ENCODE data around the gene ALG12.

Gene ALG12

DNA sequence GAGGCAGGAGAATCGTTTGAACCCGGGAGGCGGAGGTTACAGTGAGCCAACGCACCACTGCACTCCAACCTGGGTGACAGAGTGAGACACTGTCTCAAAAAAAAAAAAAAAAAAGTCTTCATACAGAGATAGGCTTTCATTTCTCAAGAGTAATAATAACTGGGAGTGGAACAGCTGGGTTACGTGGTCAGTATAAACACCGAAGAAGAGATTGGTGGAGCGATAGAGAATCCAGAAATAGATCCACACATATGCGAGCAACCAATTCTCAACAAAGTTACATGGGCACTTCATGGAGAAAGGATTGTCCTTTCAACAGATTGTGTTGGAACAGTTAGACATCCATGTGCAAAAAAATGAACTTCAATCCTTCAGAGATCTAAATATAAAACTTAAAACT lies 40.0 kb downstream of the ALG12 start:
- TF ChIP-seq SIN3A (IDR thresholded peaks at IDR 0.05; ENCODE audit: borderline replicate concordance, insufficient read depth, low read length) (no peak), POLR2AphosphoS5 (IDR thresholded peaks at IDR 0.05; ENCODE audit: low read depth, low read length) (no peak), TAF1 (IDR thresholded peaks at IDR 0.05; ENCODE audit: borderline replicate concordance, insufficient read depth, low read length) (no peak), FOXP2 (optimal IDR thresholded peaks at IDR 0.05; ENCODE audit: borderline replicate concordance, extremely low read depth, extremely low read length, insufficient read depth) (no peak), REST (IDR thresholded peaks at IDR 0.05; ENCODE audit: insufficient read depth in 1 of 2, low read depth in 2 of 2, low read length in 2 of 2) (no peak)

GRCh38 chr22:49877642-49878041 lies 40.6 kb downstream of the ALG12 start:
- TF ChIP-seq POLR2AphosphoS5 (IDR thresholded peaks at IDR 0.05; ENCODE audit: low read depth, low read length) (no peak), TAF1 (IDR thresholded peaks at IDR 0.05; ENCODE audit: borderline replicate concordance, insufficient read depth, low read length) (no peak), FOXP2 (optimal IDR thresholded peaks at IDR 0.05; ENCODE audit: borderline replicate concordance, extremely low read depth, extremely low read length, insufficient read depth) (no peak), REST (IDR thresholded peaks at IDR 0.05; ENCODE audit: insufficient read depth in 1 of 2, low read depth in 2 of 2, low read length in 2 of 2) (no peak), SIN3A (IDR thresholded peaks at IDR 0.05; ENCODE audit: borderline replicate concordance, insufficient read depth, low read length) (no peak)

GRCh38 chr22:49873228-49873940 lies 44.9 kb downstream of the ALG12 start:
- TF ChIP-seq FOXP2 (optimal IDR thresholded peaks at IDR 0.05; ENCODE audit: borderline replicate concordance, extremely low read depth, extremely low read length, insufficient read depth): no peak
- TF ChIP-seq TAF1 (IDR thresholded peaks at IDR 0.05; ENCODE audit: borderline replicate concordance, insufficient read depth, low read length): no peak
- TF ChIP-seq REST (IDR thresholded peaks at IDR 0.05; ENCODE audit: insufficient read depth in 1 of 2, low read depth in 2 of 2, low read length in 2 of 2): no peak
- no peak for TF ChIP-seq SIN3A (IDR thresholded peaks at IDR 0.05; ENCODE audit: borderline replicate concordance, insufficient read depth, low read length)
- TF ChIP-seq POLR2AphosphoS5 (IDR thresholded peaks at IDR 0.05; ENCODE audit: low read depth, low read length): no peak

DNA sequence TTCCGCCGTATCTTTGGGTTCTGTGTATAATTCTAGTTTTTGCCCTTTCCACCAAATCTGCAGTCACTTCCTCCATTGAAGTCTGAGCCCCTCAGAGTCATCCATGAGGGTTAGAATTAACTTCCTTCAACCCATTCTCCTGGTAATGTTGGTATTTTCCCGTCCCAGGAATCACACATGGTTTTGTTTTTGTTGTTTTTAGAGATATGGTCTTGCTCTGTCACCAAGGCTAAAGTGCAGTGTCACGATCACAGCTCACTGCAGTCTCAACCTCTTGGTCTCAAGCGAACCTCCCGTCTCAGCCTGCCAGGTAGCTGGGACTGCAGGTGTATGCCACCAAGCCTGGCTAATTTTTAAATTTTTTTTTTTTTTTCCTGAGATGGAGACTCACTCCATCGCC lies 45.9 kb downstream of the ALG12 start:
- no peak for TF ChIP-seq FOXP2 (optimal IDR thresholded peaks at IDR 0.05; ENCODE audit: borderline replicate concordance, extremely low read depth, extremely low read length, insufficient read depth)
- TF ChIP-seq POLR2AphosphoS5 (IDR thresholded peaks at IDR 0.05; ENCODE audit: low read depth, low read length): no peak
- no peak for TF ChIP-seq REST (IDR thresholded peaks at IDR 0.05; ENCODE audit: insufficient read depth in 1 of 2, low read depth in 2 of 2, low read length in 2 of 2)
- no peak for TF ChIP-seq TAF1 (IDR thresholded peaks at IDR 0.05; ENCODE audit: borderline replicate concordance, insufficient read depth, low read length)
- TF ChIP-seq SIN3A (IDR thresholded peaks at IDR 0.05; ENCODE audit: borderline replicate concordance, insufficient read depth, low read length): no peak

All from PFSK-1 (cell line).